HG02852 (cell line): Measurements from ENCODE around the gene ARID3C.

ENCODE experiments used
- ATAC-seq: cut with Tn5 transposase; IDR thresholded peaks from one replicate; pipeline ENCODE4 v1.9.1; 2021; ENCODE audit warnings: mild to moderate bottlenecking, moderate library complexity; ENCODE audit not compliant: unreplicated experiment

Gene ARID3C

GRCh38 chr9:34579808-34580163 lies 49.1 kb downstream of the ARID3C start:
- ATAC-seq, result no peak

DNA sequence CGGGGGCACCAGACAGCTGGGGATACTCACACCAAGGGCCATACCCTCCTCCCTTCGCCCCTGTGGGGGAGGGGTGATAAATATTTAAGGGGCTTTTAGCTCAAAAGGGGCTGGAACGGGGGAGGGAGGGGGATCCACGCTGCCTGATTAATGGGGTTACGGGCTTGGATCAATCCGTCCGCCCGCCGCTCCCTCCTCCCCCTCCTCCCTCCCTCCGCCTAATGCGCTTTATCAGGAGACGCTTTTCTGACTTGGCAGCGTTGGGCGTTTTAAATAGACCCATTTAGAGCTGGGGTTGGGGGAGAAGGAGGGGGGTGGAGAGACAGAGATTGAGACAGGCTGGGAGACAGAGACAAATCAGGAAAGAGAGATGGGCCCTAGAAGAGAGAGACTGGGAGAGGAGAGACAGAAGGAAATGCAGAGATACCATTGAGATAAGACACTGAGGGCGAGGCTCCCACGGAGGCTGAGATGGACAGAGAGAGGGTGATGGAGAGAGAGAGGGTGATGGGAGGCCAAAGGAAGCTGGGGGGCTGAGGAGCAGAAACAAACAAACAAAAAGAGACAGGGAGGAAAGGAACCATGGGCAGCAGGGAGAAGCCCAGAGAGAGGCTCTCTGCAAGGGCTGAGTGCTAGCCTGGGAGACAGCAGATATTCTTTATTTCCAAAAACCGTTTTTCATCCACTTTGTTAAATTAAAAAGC lies 49.6 kb downstream of the ARID3C start:
- no peak for ATAC-seq

- ATAC-seq, result no peak
Measured at GRCh38 chr9:34578241-34579103, 50.4 kb downstream of the ARID3C start.

DNA sequence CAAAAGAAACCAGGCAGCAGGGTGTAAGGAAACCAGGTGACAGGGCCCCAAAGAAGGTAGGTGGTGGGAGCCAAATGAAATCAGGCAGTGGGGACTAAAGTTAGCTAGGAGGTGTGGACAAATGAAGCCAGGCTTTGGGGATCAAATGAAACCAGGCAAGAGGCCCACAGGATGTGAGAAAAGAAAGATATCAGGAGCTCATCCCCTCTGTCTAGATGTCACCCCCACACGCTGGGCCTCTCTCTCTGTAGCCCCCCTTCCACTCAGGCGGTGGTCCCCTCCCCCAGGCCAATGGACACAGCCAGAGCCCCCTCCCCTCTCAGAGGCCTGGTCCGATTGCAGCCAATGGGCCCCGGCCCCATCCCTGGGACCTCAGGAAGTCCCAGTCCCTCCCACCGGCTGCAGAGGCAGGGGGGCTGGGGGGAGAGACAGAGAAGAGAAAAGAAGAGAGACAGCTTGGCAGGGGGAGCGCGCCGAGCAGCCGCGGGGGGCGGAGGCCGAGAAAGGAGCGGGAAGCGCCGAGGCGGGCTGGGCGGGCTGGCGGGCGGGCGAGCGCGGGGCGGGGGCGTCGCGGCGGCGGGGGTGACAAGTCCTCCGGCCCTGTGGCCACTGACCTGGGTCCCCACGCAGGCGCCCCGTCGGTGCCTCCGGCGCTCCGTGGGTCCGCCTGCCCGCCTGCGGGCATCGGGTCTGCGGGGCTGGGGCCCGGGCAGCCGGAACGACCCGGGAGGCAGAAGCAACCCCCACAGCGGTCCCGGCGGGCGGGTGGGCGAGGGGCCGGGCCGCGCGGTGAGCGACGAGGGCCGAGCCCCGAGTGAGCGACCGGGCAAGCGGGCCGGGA lies 51.2 kb downstream of the ARID3C start:
- ATAC-seq, result no peak

- no peak for ATAC-seq
Measured at GRCh38 chr9:34576597-34577399, 52.1 kb downstream of the ARID3C start.

DNA sequence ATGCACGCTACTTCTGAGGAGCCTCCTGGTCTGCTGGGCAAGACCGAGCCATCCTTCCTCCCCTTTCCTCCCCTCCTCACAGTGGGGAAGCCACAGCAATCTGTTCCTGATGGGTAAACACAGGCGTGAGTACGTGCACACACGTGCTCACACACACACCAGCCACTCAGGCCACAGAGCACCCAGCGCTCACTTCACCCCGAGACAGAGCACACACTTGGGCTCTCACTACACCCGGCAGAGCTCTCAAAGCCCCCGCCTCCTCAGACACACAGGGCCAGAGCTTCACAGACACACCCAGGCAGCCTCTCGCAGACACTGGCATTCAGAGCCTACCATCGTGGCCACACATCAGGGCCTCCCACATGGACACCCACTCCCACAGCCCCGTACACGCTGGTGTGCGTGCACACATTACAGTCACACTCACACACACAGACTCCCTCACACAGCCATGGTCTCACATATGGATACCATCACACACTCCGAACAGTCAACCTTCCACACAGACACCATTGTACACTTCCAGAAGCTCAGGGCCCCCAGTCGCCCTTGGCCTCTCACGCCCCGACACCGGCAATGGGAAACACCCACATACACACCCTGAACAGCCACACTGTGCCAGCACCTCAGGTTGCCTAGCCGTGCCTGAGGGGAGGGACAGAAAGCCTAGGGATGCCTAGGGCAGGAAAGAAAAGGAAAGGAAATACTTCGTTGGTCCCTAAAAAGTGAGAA lies 52.8 kb downstream of the ARID3C start:
- no peak for ATAC-seq

DNA sequence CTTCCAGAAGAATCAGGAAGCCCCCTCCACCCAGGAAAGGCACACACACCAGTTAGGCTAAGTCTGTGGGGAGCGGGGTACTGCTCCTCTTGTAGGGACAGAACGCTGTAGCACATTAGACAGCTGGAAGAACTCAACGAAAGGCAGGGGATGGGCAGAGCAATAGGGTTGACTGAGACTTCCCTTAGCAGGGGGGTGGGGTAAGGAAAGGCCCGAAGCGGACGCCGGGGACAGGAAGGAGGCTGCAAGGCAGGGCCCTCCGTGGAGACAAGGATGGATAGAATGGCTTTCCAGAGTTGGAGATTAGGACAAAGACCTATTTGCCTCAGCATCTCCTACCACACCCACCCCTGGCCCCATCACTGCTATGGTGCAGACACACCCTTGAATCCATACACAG lies 53.6 kb downstream of the ARID3C start:
- no peak for ATAC-seq

DNA sequence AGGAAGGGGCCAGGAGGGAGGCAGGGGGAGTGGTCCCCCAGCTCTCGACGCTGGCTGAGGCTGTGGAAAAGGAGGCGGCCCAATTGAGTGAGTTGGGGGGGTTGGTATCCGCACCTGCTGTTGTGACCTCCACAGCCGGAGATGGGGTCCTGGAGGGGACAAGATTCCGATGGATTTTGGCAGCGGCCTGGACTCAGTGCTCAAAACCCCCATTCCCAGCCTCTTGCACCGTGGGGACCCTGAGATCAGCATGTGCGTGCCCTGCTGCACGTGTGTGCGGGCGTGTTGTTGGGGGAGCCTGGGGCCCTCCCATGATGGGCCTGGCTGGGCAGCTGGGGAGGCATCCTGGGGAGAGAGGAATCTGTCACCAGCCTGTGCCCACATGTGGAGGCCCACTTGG lies 54.3 kb downstream of the ARID3C start:
- no peak for ATAC-seq

- no peak for ATAC-seq
Measured at GRCh38 chr9:34573599-34574325, 55.1 kb downstream of the ARID3C start.

DNA sequence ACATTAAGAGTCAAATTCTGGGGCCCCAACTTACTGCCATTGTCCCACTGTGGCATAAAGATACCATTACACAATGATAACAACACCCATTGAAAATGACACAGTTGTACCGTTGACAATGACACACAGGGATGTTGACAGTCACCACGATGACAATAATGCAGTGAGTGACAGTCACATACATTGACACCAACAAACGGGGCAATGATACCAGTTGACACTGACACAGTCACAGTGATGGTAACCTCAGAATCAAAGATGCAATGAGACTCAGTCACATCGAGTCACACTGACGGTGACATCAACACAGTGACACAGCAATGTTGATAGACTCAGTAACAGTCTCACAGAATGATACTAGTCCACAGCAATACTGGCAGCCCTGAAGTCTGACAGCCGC lies 56.2 kb downstream of the ARID3C start:
- no peak for ATAC-seq

DNA sequence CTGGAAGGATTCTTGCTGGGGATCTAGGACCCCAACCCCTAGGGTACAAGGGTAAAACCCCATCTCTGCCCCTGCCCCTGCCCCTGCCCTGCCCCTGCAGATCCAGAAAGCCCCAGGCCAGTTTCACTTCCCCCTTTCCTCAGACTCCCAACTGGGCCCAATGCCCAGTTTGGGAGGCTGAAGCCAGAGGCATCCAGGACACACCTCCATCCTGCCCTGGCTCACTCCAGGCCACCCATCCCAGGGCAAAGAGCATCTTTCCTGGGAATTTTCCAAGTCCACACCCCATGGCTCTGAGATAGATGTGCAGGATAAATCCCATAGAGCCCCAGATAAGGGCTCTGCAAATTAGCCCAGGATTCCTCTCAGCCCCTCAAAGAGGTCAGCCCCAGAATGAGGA lies 56.8 kb downstream of the ARID3C start:
- no peak for ATAC-seq

DNA sequence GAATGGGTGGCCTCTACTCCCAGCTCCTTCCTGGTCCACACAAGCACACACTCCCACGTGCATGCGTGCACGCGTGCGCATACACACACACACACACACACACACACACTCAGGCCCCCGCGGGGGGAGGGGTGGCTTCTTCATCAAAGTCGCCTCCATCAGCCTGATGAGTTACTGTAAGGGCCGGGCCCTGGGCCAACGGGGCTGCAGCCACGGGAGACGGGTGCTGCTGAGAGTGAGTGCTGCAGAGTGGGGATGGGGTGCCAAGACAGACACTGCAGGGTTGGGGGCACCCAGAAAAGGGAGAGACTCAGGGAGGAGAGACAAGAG lies 57.4 kb downstream of the ARID3C start:
- no peak for ATAC-seq
